Endothelial cell (in vitro differentiated cells): ENCODE data around the gene MYLK. TPM values are rescaled to one million over a fixed set of nuclear protein-coding genes. Genes with fewer than 3 reads are reported as not detected.

Source experiments
- DNase-seq: peaks from one replicate; pipeline ENCODE4 v3.0.0; 2021; ENCODE audit warnings: low spot score
- H3K27ac Mint-ChIP-seq: one replicate; pipeline ENCODE4 v1.8.0; 2021; ENCODE audit warnings: mixed read lengths, inconsistent platforms; ENCODE audit not compliant: unreplicated experiment
- H3K27me3 Mint-ChIP-seq: one replicate; pipeline ENCODE4 v1.8.0; 2021; ENCODE audit warnings: mild to moderate bottlenecking, moderate library complexity, mixed read lengths, inconsistent platforms; ENCODE audit not compliant: unreplicated experiment
- H3K36me3 Mint-ChIP-seq: one replicate; pipeline ENCODE4 v1.8.0; 2021; ENCODE audit warnings: mild to moderate bottlenecking, low read depth, mixed read lengths, inconsistent platforms; ENCODE audit not compliant: unreplicated experiment
- H3K4me1 Mint-ChIP-seq: one replicate; pipeline ENCODE4 v1.8.0; 2021; ENCODE audit warnings: mild to moderate bottlenecking, mixed read lengths, inconsistent platforms; ENCODE audit not compliant: unreplicated experiment
- H3K4me3 Mint-ChIP-seq: one replicate; pipeline ENCODE4 v1.8.0; 2021; ENCODE audit warnings: mild to moderate bottlenecking, mixed read lengths, inconsistent platforms; ENCODE audit not compliant: unreplicated experiment
- H3K9me3 Mint-ChIP-seq: one replicate; pipeline ENCODE4 v1.8.0; 2021; ENCODE audit warnings: mixed read lengths, inconsistent platforms; ENCODE audit not compliant: unreplicated experiment
- total RNA-seq: library from RNA; stranded (reverse); fragmentation: NEBNext Ultra II Directional; extraction: Animal tissue kit (Norgen Biotek cat#: 25700); gene quantifications from one replicate; pipeline ENCODE4 v1.2.1, GENCODE V29; 2021; ENCODE audit not compliant: unreplicated experiment
- TF ChIP-seq, protein P1 (sequence below): fragments of 200-600 bp; sonication (generic); IDR thresholded peaks from one replicate; pipeline ENCODE4 v1.5.0; 2021; ENCODE audit warnings: antibody characterized with exemption; ENCODE audit not compliant: unreplicated experiment

MYLK gene
- total RNA-seq, 1 donor from 2014 or later = 7.8 TPM

DNA sequence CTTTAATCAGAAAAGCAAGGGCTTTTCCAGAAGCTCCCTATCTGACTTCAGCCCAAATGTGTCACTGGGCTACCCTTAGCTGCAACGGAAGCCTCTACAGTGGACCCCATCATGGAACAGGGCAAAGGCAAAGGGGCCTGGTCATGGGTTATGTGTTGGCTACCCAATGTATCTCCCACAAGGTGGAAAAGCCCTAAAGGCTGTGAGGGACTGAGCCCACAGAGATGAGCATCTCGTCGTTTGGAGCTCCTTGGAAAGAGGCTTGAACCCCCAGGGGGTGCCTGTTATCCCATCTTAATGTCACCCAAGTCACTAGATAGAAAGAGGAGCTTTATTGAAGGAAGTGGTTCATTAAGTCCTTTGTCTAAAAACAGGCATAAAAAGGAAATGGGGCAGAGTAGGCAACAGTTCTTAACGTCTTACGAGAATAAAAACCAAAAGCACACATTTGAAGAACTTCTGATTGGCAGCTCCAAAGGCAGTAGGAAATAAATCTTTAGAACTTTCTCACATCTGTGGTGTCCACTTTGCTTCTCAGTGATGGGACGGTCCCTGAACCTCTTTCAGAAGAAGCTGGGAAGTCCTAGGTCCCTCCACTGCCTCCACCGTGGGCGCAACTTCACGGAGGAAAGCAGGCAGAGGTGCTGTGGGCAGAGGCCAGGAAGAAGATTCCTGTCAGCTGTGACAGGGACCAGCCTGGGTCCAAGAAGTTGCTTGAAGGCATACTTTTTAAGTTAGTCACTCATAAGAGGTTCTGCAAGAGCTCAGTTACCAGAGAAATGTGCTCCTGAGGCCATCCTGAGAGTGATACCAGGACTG is 93.7 kb downstream of the MYLK start:
- Mint-ChIP-seq H3K36me3 (no peaks in the 10 kb centered on the region), H3K4me3 (no peak overlapping the region), H3K27ac (no peak overlapping the region), H3K27me3 (peaks cover 2% of the 10 kb centered on the region), H3K9me3 (no peaks in the 10 kb centered on the region), H3K4me1 (peaks cover 26% of the 10 kb centered on the region)
- no peak for DNase-seq
- TF ChIP-seq, protein P1, sequence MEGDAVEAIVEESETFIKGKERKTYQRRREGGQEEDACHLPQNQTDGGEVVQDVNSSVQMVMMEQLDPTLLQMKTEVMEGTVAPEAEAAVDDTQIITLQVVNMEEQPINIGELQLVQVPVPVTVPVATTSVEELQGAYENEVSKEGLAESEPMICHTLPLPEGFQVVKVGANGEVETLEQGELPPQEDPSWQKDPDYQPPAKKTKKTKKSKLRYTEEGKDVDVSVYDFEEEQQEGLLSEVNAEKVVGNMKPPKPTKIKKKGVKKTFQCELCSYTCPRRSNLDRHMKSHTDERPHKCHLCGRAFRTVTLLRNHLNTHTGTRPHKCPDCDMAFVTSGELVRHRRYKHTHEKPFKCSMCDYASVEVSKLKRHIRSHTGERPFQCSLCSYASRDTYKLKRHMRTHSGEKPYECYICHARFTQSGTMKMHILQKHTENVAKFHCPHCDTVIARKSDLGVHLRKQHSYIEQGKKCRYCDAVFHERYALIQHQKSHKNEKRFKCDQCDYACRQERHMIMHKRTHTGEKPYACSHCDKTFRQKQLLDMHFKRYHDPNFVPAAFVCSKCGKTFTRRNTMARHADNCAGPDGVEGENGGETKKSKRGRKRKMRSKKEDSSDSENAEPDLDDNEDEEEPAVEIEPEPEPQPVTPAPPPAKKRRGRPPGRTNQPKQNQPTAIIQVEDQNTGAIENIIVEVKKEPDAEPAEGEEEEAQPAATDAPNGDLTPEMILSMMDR = no peak

DNA sequence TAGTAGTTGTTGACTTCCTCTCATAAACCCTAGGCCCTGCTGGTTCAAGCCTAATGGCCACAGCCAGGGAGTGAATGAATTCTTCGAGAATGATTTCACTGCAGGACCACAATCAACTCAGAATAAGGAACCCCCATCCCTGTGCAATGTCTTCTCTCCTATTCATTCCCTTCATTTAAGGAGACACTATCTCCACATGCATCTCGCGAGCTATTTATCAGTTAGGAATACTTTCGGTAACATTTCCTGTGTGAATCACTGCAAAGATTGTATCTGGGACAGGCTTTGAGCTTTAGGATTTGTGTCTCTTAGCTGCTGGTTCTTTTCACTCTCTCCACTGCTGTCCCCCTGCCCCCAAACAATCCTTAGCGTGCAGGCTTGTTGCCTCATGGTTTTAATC is 94.4 kb downstream of the MYLK start:
- no peaks in the 10 kb centered on the region for H3K9me3 Mint-ChIP-seq
- H3K4me1 Mint-ChIP-seq = peaks cover 26% of the 10 kb centered on the region
- no peak overlapping the region for H3K4me3 Mint-ChIP-seq
- no peaks in the 10 kb centered on the region for H3K36me3 Mint-ChIP-seq
- H3K27ac Mint-ChIP-seq = no peak overlapping the region
- TF ChIP-seq, protein P1 = no peak
- peaks cover 2% of the 10 kb centered on the region for H3K27me3 Mint-ChIP-seq
- no peak for DNase-seq

DNA sequence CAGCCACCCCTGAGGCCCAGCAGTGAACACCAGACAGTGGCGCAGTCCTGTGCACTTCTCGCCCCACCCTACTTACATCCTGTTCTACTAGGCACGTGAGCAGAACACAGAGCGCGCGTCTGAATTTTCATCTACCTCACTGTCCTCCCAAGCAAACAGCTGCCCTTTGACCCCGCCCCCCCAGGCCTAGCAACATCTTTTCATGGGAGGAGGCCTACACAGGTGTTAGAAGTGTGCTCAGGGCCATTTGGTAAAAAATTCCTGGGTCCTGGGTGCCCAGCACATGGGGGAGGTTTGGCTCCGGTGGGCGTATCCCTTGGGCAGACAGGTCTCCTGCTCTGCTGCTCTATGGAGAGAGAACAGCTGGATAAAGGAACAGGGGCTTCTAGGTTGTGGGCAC is 95.0 kb downstream of the MYLK start:
- no peaks in the 10 kb centered on the region for H3K36me3 Mint-ChIP-seq
- H3K4me1 Mint-ChIP-seq = peaks cover 29% of the 10 kb centered on the region
- no peaks in the 10 kb centered on the region for H3K9me3 Mint-ChIP-seq
- H3K27me3 Mint-ChIP-seq = peaks cover 2% of the 10 kb centered on the region
- H3K27ac Mint-ChIP-seq = no peak overlapping the region
- no peak for DNase-seq
- H3K4me3 Mint-ChIP-seq = no peak overlapping the region
- TF ChIP-seq, protein P1 = no peak

DNA sequence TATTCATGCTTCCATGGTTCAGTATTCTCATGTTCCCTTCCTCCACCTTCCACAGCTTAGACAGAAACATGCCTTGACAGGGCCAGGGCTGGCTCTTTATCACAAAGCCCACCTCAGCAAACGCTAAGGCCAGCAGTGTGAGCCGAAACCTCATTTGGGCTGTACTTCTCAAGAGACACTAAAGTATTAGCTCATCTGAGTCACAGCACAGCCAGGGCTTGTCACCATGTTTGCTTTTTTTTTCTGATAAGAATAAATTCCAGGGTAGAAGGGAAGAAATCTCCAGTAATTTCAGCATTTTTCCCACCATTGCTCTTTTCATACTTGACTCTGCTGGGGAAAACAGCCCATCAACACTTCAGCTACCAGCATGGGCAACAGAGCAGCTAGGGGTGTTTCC is 95.4 kb downstream of the MYLK start:
- H3K27me3 Mint-ChIP-seq = peaks cover 2% of the 10 kb centered on the region
- peaks cover 32% of the 10 kb centered on the region for H3K4me1 Mint-ChIP-seq
- H3K9me3 Mint-ChIP-seq = no peaks in the 10 kb centered on the region
- DNase-seq = no peak
- no peak overlapping the region for H3K4me3 Mint-ChIP-seq
- TF ChIP-seq, protein P1 = no peak
- H3K36me3 Mint-ChIP-seq = no peaks in the 10 kb centered on the region
- no peak overlapping the region for H3K27ac Mint-ChIP-seq

DNA sequence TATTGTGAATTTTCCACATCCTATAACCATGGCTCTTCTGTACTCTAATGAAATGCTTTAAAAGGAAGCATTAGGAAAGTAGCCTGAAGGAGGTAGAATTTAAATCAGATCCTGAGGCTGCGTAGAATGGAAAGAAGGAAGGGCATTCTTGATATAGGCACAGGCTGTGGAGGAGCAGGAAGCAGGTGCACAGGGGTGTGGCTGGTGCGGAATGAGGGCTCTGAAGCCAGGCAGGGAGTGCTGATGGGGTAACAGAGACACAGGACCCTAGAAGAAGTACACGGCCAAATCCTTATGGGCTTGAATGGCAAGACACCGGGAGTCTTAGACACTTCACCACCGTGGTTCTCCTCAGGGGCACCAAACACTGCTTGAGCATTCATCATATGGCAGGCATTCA is 97.0 kb downstream of the MYLK start:
- Mint-ChIP-seq H3K9me3 (no peaks in the 10 kb centered on the region), H3K4me3 (no peak overlapping the region), H3K27me3 (no peaks in the 10 kb centered on the region), H3K27ac (no peak overlapping the region), H3K36me3 (no peaks in the 10 kb centered on the region), H3K4me1 (peaks cover 37% of the 10 kb centered on the region)
- TF ChIP-seq, protein P1 = no peak
- DNase-seq = no peak
